T-helper 1 cell treated with Interleukin-12 subunit alpha and Interleukin-12 subunit beta and Interleukin-4 antibody, amounts not matched to agents 30 ng/mL and 1 ng/mL, for 36 hours (primary cell): ENCODE data around the gene EYA4. TPM values are rescaled to one million over a fixed set of nuclear protein-coding genes. Genes with fewer than 3 reads are reported as not detected.

Experiments used
- intact Hi-C: fragments of 100-400 bp; cut with micrococcal nuclease; formaldehyde crosslinking; loops from one replicate; pipeline ENCODE4 v1.15.1; 2024
- total RNA-seq: library from RNA; stranded (reverse); gene quantifications from 2 replicates; pipeline ENCODE4 v1.2.3, GENCODE V29; 2022

The EYA4 gene
- total RNA-seq, 1 donor from 2014 or later = not detected

DNA sequence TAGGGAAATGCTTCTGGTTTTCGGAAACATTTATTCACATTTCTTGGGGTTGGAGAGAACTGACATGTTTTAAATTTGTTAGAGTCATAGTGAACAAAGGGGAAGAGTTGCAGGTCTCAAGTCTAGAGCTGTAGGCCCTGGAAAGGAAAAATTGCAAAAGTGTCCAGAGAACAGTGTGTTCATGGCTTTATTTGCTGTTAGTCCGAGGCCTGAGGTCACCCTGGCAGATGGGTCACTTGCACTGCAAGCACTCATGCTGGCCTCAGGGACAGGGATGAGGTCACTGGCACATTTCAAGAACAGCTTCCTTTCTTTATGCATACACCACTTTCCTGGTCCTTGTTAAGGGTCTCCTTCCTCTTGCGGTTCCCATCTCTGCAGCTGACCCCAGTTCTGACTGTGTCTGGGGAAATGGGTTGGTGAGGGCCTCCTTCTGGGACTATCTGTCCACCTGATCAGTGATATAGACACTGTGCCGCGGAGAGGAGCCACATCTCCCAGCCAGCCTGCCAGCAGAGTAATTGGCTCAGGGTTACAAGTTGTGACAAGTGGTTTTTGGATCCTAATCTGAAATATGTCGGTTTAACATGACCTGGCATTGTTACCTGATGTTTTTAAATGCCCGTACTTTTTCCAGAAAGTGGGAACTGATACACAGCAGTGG lies 194.0 kb downstream of the EYA4 start:
- intact Hi-C loops = no loop called here

- intact Hi-C loops = no loop called here
Observed at GRCh38 chr6:133436652-133437051, 195.5 kb downstream of the EYA4 start.

DNA sequence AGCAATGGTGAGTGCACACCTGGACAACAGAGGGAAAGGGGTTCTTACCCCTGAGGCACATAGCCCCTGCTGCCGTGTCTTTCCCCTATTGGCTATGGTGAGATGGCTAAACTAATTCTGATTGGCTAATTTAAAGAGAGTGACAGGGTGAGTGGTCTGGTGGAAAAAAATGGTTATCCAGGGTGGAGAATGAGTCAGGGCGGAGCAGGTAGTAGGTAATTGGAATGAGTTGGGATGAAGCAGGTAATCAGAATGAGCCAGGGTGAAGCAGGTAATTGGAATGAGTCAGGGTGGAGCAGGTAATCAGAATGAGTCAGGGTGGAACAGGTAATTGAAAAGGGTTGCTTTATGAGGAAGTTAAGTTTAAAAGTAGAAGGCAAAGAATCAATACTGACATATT lies 200.3 kb downstream of the EYA4 start:
- intact Hi-C loops = no loop called here

GRCh38 chr6:133446789-133447188 lies 205.6 kb downstream of the EYA4 start:
- intact Hi-C loops = no loop called here

DNA sequence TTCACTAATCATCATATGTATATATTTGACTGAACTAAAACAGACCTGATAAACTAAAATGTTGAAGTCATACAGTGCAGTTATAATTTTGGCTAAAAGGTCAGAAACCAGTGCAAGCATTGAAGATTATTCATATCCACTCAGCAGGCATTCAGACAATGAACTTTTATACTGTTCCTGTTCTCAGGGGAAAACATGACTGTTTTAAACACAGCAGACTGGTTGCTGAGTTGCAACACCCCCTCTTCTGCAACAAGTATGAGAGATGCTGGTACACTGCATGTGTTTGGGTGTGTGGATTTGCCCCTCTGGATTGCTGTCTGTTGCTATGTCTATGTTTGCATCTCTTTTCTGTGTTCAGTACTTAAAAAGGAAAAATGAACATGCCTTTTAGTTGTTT lies 206.8 kb downstream of the EYA4 start:
- intact Hi-C loops = no loop called here

GRCh38 chr6:133456439-133456838 lies 215.3 kb downstream of the EYA4 start:
- intact Hi-C loops = no loop called here

DNA sequence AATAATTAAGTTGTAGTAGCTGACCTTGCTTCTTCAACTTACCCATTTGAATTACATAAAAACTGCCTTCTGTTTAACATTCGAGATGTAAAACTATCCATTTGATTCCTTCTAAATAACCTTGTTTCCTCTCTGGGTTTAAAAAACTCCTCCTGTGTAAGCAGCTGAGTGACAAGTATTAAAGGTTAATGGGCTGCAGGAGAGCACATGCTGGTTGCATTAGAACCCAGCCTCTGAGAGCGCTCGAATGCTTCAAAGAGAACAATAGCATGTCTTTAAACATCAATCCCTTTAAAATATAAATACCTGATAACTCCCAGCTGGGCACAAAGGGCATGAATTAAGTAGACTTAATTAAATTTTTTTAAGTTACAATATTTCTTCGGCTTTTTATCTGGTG lies 215.8 kb downstream of the EYA4 start:
- intact Hi-C loops = no loop called here

DNA sequence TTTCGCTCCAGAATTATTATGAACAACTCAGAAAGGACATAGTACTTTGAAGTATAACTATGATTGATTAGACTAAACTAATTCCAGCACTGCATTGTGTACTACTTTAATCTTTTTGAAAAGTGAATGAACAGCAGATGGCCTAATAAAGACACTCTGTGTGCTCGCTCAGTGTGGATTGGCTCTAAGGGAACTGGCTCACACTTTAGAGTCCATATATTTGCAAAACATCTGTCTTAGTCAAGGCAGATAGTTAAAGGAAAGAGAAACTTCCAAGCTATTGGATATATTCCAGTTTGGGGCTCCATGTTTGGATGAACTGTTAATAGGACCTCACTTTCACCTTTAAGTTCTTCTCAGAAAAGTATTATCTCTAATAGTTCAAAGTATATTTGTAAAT lies 218.9 kb downstream of the EYA4 start:
- intact Hi-C loops = no loop called here

GRCh38 chr6:133463790-133464189 lies 222.6 kb downstream of the EYA4 start:
- intact Hi-C loops = no loop called here

DNA sequence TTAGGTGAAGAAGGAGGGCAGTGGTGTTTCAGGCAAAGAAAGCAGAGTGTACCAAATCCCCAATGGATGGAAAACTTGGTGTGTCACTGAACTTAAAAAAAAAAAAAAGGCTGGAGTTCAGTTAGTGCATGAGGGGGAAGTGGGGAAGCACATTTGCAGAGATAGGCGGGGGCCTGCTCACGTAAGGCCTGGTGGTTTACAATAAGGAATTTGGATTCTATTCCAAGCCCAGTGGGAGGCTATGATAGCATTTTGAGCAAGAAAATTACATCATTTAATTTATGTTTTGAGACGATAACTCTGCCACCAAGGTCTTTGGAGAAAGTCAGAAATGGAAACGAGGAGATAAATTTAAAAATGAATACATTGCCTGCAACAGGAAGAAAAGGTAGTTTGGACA lies 225.5 kb downstream of the EYA4 start:
- intact Hi-C loops = no loop called here

GRCh38 chr6:133467231-133467981 lies 226.2 kb downstream of the EYA4 start:
- intact Hi-C loops = no loop called here

- intact Hi-C loops = no loop called here
Observed at GRCh38 chr6:133467982-133468380, 226.8 kb downstream of the EYA4 start.

GRCh38 chr6:133468591-133468990 lies 227.4 kb downstream of the EYA4 start:
- intact Hi-C loops = no loop called here

GRCh38 chr6:133474516-133474915 lies 233.4 kb downstream of the EYA4 start:
- intact Hi-C loops = no loop called here

DNA sequence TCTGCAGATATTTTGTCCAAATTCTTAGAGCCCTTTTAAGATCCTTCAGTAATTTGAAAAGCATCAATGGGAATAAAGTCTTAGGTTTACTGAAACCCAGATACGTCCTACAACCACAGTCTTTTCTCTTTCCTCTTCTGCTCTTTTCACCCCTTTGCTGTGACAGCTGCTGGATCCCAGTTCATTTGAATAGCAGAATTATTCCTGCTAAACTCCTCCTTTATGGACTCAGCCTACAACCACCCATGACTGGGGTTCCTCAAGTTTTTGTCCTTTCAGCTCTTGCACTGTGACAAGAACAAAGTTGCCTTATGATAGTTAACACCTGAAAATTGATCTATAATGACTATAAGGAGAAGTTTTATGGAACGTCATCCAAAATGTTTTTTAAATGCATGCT lies 237.5 kb downstream of the EYA4 start:
- intact Hi-C loops = no loop called here

DNA sequence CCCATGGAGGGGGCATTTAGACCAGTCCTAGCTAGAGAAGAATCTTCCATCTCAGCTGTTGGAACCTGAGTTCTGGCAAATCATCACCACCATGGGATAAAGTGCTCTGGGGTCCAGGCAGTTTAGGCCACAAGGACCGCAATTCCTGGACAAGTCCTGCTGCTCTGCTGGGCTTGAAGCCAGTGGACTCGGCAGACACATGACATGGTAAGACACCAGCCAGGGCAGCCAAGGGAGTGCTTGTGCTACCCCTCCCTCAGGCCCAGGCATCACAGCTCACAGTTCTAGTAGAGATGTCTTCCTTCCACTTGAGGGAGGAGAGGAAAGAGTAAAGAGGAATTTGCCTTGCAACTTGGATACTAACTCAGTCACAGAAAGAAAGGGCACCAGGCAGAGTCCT lies 246.0 kb downstream of the EYA4 start:
- intact Hi-C loops = no loop called here

DNA sequence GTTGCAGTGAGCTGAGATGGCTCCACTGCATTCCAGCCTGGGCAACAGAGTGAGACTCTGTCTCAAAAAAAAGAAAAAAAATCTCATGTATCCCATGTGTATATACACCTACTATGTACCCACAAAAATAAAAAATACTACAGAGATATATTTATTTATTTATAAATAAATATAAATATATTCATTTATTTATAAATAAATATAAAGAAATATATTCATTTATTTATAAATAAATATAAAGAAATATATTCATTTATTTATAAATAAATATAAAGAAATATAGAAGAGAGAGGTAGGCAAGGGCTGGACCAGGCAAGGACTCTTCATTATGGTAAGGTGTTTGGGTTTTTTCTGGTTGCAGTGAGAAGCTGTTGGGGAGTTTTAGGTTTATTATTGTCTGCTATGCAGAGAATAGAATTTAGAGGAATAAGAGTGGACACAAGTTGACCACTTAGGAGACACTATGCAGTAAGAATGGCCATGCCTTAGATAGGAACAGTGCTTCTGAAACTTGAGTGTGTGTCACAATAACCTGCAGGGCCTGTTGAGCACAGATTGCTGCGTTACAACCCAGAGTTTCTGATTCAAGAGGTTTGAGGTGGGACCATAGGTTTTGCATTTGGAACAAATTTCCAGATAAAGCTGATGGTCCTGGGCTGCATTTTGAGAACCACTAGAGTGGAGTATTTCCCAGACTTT lies 254.2 kb downstream of the EYA4 start:
- intact Hi-C loops = no loop called here

GRCh38 chr6:133499662-133500061 lies 258.5 kb downstream of the EYA4 start:
- intact Hi-C loops = no loop called here

DNA sequence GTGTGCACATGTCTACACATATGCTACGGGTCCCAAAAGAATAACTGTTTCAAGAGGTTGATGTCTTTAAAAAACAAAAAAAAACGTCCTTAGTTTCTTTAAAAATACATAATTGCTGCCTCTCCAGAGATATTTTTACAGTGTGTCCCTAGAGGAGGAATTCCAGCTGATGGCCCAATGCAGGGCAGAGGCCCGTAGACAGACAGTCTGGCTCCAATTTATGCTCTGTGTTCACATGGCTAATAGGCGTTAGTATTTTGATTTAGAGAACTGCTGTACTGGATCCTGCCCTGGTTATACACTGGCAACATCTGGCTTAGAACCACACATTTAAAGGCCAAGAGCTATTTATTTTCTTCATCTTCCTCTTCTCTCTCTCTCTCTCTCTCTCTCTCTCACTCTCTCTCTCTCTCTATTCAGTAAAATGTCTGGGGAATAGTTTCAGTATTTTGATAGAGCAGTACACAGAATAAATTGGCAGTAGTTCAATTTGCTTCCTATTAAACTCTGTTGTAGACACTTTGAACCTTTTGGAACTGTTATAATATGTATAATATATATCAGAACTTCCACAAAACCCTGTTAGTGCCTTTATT lies 260.6 kb downstream of the EYA4 start:
- intact Hi-C loops = no loop called here

DNA sequence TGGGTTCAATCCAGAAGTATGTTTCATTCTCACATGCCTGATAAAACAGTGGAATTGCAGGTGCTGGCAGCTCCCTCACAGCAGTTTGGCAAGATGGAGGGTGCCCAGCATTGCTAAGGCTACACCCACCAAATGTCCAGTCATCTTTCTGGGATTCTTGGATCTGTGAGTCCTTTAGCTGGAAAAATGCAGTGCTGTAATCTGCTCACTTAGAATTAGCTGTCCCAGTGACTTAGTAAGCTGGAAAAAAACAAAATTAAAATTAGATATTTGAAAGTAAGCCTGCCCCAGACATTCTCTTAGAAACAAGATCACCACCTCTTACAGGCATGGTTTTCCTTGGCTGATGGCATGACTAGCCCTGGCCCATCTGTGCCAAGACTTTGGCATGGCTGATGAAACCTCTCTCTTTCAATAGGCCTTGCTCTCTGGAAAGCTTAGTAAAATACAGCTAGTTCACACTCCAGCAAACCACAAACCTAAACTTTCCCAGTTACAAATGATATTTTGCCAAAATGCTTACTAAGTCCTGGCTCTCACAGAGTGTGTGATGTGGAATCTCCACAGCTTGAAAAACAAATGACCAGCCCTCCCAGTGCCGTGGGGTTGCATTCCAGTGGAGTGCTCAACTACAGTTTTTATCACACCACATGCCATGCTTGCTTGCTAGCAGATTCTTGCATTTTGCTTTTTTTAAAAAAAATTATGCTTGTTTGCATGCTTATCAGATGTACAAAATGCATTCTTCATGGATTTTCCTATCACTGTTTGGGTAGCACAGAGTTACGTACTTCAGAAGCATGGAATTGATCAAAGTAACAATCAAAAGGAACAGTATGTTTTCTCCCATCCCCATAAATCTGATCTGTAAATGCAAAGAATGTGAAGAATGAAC lies 261.5 kb downstream of the EYA4 start:
- intact Hi-C loops = no loop called here

GRCh38 chr6:133503336-133503729 lies 262.2 kb downstream of the EYA4 start:
- intact Hi-C loops = no loop called here
